MM.1S (cell line): ENCODE results near the gene NPS.

Source experiments
- CTCF ChIP-seq: fragments of 300-600 bp; sonication (generic); IDR thresholded peaks from 2 replicates; pipeline ENCODE4 v1.5.1; 2016; ENCODE audit warnings: antibody characterized with exemption, low read length, mixed read lengths
- EZH2 ChIP-seq: fragments of 300-600 bp; sonication (generic); optimal IDR thresholded peaks from 2 replicates; pipeline ENCODE3; 2017; ENCODE audit warnings: low read depth, mild to moderate bottlenecking, antibody characterized with exemption, low read length, mixed read lengths

- TF ChIP-seq CTCF (no peak), EZH2 (no peak)
Observed at GRCh38 chr10:127550861-127551260, 1.8 kb downstream of the NPS start.
